ENCODE results near the gene RUVBL1. TPM values are rescaled to one million over a fixed set of nuclear protein-coding genes. Genes with fewer than 3 reads are reported as not detected.
A peak's percentile ranks its signal among the peaks of the same experiment; 100 is the strongest.

RUVBL1 gene
- total RNA-seq, 1 donor from 2014 or later: 68.7 TPM

- DNase-seq (ENCODE audit: low read depth): no peak
- TF ChIP-seq, protein P1, sequence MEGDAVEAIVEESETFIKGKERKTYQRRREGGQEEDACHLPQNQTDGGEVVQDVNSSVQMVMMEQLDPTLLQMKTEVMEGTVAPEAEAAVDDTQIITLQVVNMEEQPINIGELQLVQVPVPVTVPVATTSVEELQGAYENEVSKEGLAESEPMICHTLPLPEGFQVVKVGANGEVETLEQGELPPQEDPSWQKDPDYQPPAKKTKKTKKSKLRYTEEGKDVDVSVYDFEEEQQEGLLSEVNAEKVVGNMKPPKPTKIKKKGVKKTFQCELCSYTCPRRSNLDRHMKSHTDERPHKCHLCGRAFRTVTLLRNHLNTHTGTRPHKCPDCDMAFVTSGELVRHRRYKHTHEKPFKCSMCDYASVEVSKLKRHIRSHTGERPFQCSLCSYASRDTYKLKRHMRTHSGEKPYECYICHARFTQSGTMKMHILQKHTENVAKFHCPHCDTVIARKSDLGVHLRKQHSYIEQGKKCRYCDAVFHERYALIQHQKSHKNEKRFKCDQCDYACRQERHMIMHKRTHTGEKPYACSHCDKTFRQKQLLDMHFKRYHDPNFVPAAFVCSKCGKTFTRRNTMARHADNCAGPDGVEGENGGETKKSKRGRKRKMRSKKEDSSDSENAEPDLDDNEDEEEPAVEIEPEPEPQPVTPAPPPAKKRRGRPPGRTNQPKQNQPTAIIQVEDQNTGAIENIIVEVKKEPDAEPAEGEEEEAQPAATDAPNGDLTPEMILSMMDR (IDR thresholded peaks at IDR 0.05; ENCODE audit: insufficient read depth, low read length, poor library complexity, severe bottlenecking): no peak
- peaks cover 8% of the 10 kb centered on the region for H3K27me3 ChIP-seq (ENCODE audit: control insufficient read depth, insufficient read depth, low read length)
- peaks cover 1% of the 10 kb centered on the region for H3K36me3 ChIP-seq (ENCODE audit: control insufficient read depth, insufficient read depth, low read length)
- H3K4me3 ChIP-seq (ENCODE audit: low read depth, low read length): peak overlapping the region; percentile 29
Measured at GRCh38 chr3:128076483-128077201, 47.0 kb downstream of the RUVBL1 start.

- no peak for DNase-seq (ENCODE audit: low read depth)
- peaks cover 2% of the 10 kb centered on the region for H3K36me3 ChIP-seq (ENCODE audit: control insufficient read depth, insufficient read depth, low read length)
- peak overlapping the region; percentile 12 for H3K4me3 ChIP-seq (ENCODE audit: low read depth, low read length)
- peaks cover 8% of the 10 kb centered on the region for H3K27me3 ChIP-seq (ENCODE audit: control insufficient read depth, insufficient read depth, low read length)
- TF ChIP-seq, protein P1 (IDR thresholded peaks at IDR 0.05; ENCODE audit: insufficient read depth, low read length, poor library complexity, severe bottlenecking): peak; percentile 67
Measured at GRCh38 chr3:128075522-128076482, 47.8 kb downstream of the RUVBL1 start.

DNA sequence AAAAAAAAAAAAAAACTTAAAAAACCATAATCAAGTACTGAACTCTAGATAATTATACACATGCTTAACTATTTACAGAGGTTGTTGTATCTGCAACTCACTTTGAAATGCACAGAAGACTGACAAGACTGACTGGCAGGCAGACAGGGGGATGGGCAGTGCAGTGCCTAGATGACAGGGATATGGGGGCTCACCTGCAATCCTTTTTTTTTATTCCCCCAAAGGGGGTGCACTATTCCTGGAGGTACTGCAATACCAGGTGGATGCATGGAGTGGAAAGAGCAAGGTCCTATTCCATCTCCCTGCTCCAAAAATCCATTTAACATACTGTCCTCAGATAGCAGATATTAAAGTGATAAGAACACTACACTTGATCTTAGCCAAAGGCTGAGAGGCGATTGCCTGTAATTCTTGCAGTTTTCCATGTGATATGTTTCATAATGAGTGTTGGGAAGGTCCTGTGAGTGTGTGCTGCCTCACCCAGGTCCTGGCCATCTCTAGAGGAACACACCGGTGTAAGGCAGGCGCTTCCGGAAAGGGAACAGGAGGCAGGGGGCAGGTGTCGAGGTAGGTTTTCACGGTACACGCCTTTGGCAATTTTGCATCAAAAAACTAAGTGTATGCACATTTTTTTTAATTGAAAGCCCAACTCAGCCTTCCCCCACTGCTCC lies 48.6 kb downstream of the RUVBL1 start:
- Histone ChIP-seq H3K4me3 (ENCODE audit: low read depth, low read length) (peak overlapping the region; percentile 8), H3K36me3 (ENCODE audit: control insufficient read depth, insufficient read depth, low read length) (peaks cover 4% of the 10 kb centered on the region), H3K27me3 (ENCODE audit: control insufficient read depth, insufficient read depth, low read length) (peaks cover 8% of the 10 kb centered on the region)
- DNase-seq (ENCODE audit: low read depth): no peak
- TF ChIP-seq, protein P1 (IDR thresholded peaks at IDR 0.05; ENCODE audit: insufficient read depth, low read length, poor library complexity, severe bottlenecking): no peak

GRCh38 chr3:128073807-128074206 lies 49.8 kb downstream of the RUVBL1 start:
- TF ChIP-seq, protein P1 (IDR thresholded peaks at IDR 0.05; ENCODE audit: insufficient read depth, low read length, poor library complexity, severe bottlenecking): no peak
- no peak overlapping the region for H3K4me3 ChIP-seq (ENCODE audit: low read depth, low read length)
- no peak for DNase-seq (ENCODE audit: low read depth)
- H3K36me3 ChIP-seq (ENCODE audit: control insufficient read depth, insufficient read depth, low read length): peaks cover 5% of the 10 kb centered on the region
- H3K27me3 ChIP-seq (ENCODE audit: control insufficient read depth, insufficient read depth, low read length): peaks cover 8% of the 10 kb centered on the region

- DNase-seq (ENCODE audit: low read depth): no peak
- H3K4me3 ChIP-seq (ENCODE audit: low read depth, low read length): no peak overlapping the region
- peaks cover 9% of the 10 kb centered on the region for H3K36me3 ChIP-seq (ENCODE audit: control insufficient read depth, insufficient read depth, low read length)
- peaks cover 8% of the 10 kb centered on the region for H3K27me3 ChIP-seq (ENCODE audit: control insufficient read depth, insufficient read depth, low read length)
- TF ChIP-seq, protein P1 (IDR thresholded peaks at IDR 0.05; ENCODE audit: insufficient read depth, low read length, poor library complexity, severe bottlenecking): no peak
Measured at GRCh38 chr3:128073185-128073725, 50.4 kb downstream of the RUVBL1 start.
